ENCODE measurements around the gene RFC4. TPM values are rescaled to one million over a fixed set of nuclear protein-coding genes. Genes with fewer than 3 reads are reported as not detected.

The RFC4 gene
- total RNA-seq, 4 donors from 2014 or later: 7.2 to 226 (median 10.5) TPM; not detected in 1

DNA sequence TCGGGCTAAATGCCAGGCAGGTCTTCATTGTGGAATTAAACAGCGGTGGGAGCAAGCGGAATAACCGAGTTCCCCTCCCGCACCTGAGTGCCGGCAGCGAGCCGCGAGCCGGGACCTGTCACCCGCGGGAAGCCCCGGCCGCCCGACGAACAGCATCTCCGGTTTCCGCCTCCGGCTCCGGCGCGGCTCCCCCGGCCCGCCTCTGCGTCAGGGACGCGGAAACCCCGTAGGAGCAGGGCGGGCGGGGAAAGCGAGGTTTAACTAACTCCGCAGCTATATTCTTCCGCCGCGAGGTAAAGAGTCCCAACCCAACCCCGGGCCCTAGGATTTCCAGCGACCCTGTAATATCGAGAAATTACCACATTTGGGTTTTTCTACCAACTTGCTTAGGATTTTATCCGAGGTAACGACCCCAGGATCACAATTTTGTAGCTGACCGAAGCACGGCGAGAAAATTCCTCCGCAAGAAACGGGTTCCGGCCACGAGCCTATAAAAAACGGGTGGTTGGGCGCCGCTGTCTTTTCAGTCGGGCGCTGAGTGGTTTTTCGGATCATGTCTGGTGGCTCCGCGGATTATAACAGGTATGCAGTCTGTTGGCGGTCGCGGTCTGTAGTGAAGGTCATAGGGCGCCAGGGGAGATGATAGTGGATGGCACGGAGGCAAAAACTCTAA, 23.1 kb downstream of the RFC4 start, which contains the start of gene EIF4A2:
EIF4A2 (plus strand) TSS at position 520 of the 673 bp plus-strand sequence; CDS start at position 554, 34 bp downstream.
- H3K27me3 ChIP-seq: no peaks in the 10 kb centered on the region
- peaks cover 14 to 43% (median 30%) of the 10 kb centered on the region in 4 donors for H3K4me1 ChIP-seq
- H3K27ac ChIP-seq: peak within 1 kb of the TSS; percentile 95 to 99 (median 99)
- intact Hi-C loops (cut with DNase I; ENCODE audit: low total_unique reads) (no loop called here), in situ Hi-C loops (cut with MboI; ENCODE audit: low pct_ligation_motif_present in 1 of 4, low pct_unique_long_range_greater_than_20kb in 1 of 4, low sequenced_read_pairs in 3 of 4) (loop anchor here in 1 of 4 donors (10.0 to 25.0 kb wide), 2 partner anchors 671 to 858 kb away; partner anchors contain the start of gene ETV5)
- WGBS, 2 donors (ENCODE audit: low coverage in 1 of 2): 0% methylated on average over 59 of the region's 60 CpGs; no CpG with 5 or more reads in 1 of the 2 donors
- DNase-seq: peak; percentile 92
- H3K36me3 ChIP-seq: peaks cover 0 to 34% (median 15%) of the 10 kb centered on the region in 4 donors
- H3K9me3 ChIP-seq: no peaks in the 10 kb centered on the region
- peak within 1 kb of the TSS; percentile 57 to 87 (median 80) for H3K4me3 ChIP-seq
- TF ChIP-seq POLR2AphosphoS5 (IDR thresholded peaks at IDR 0.05) (peak; percentile 94 to 99 (median 99)), EP300 (IDR thresholded peaks at IDR 0.05; ENCODE audit: low read depth) (peak; percentile 1), POLR2A (IDR thresholded peaks at IDR 0.05) (peak; percentile 100)
- TF ChIP-seq, protein P1, sequence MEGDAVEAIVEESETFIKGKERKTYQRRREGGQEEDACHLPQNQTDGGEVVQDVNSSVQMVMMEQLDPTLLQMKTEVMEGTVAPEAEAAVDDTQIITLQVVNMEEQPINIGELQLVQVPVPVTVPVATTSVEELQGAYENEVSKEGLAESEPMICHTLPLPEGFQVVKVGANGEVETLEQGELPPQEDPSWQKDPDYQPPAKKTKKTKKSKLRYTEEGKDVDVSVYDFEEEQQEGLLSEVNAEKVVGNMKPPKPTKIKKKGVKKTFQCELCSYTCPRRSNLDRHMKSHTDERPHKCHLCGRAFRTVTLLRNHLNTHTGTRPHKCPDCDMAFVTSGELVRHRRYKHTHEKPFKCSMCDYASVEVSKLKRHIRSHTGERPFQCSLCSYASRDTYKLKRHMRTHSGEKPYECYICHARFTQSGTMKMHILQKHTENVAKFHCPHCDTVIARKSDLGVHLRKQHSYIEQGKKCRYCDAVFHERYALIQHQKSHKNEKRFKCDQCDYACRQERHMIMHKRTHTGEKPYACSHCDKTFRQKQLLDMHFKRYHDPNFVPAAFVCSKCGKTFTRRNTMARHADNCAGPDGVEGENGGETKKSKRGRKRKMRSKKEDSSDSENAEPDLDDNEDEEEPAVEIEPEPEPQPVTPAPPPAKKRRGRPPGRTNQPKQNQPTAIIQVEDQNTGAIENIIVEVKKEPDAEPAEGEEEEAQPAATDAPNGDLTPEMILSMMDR (IDR thresholded peaks at IDR 0.05): peak in 1 of 5 experiments; percentile 11

DNA sequence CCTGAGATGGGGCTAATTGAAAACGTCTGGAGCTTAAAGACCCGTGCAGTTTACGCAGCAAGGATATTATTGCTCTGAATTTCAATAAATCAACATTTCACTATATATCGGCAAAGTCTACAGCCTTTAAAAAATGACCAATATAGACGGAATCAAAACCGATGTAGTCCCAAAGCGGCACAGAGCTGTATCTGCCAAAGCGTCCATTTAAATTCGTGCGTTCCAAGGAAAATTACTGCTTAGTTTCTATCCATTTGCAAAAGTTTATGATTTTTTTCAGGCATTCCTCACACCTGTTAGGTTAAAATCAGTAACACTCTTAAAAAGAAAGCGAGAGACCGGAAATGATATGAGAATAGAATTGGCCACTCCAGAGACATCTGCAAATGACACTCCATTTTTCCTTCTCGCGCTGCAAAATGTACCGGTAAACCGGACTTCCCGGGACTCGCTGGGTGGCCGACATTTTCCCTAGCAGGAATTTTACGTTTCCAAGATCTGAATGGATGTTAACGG, 23.7 kb downstream of the RFC4 start:
- H3K4me3 ChIP-seq: peak overlapping the region; percentile 57 to 87 (median 80)
- H3K4me1 ChIP-seq: peaks cover 14 to 37% (median 30%) of the 10 kb centered on the region in 4 donors
- H3K27ac ChIP-seq: peak overlapping the region; percentile 95 to 99 (median 99)
- no peaks in the 10 kb centered on the region for H3K27me3 ChIP-seq
- peaks cover 0 to 28% (median 13%) of the 10 kb centered on the region in 4 donors for H3K36me3 ChIP-seq
- WGBS, 2 donors (ENCODE audit: low coverage in 1 of 2): 3 to 11% methylated on average over 14 to 21 of the region's 21 CpGs
- TF ChIP-seq, protein P1 (IDR thresholded peaks at IDR 0.05): no peak
- no peak for TF ChIP-seq POLR2AphosphoS5 (IDR thresholded peaks at IDR 0.05)
- no peak for TF ChIP-seq POLR2A (IDR thresholded peaks at IDR 0.05)
- no peak for TF ChIP-seq EP300 (IDR thresholded peaks at IDR 0.05; ENCODE audit: low read depth)
- intact Hi-C loops (cut with DNase I; ENCODE audit: low total_unique reads): no loop called here
- no peaks in the 10 kb centered on the region for H3K9me3 ChIP-seq
- DNase-seq: no peak
- in situ Hi-C loops (cut with MboI; ENCODE audit: low pct_ligation_motif_present in 1 of 4, low pct_unique_long_range_greater_than_20kb in 1 of 4, low sequenced_read_pairs in 3 of 4): loop anchor here in 1 of 4 donors (10.0 to 25.0 kb wide), 2 partner anchors 670 to 858 kb away; partner anchors contain the start of gene ETV5

DNA sequence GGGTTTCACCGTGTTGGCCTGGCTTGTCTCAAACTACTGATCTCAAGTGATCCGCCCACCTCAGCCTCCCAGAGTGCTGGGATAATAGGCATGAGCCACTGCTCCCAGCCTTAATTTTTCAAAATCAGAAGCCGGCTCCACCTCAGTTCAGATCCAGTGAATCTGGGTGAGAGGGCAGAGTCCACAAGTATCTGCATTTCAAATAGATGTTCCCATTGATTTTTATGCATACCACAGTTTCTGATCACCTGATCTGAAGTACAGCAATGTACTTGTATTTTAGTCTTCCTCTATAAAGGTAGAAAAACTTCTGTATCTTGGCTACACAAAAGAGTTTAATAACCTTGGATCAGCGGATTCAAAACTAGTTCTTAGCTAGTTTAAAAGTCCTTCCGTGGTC, 27.1 kb downstream of the RFC4 start:
- WGBS, 2 donors (ENCODE audit: low coverage in 1 of 2): 91 to 96% methylated on average over 4 to 5 of the region's 5 CpGs
- TF ChIP-seq POLR2A (IDR thresholded peaks at IDR 0.05) (no peak), EP300 (IDR thresholded peaks at IDR 0.05; ENCODE audit: low read depth) (no peak), POLR2AphosphoS5 (IDR thresholded peaks at IDR 0.05) (no peak)
- TF ChIP-seq, protein P1 (IDR thresholded peaks at IDR 0.05): no peak
- Histone ChIP-seq H3K36me3 (no peaks in the 10 kb centered on the region), H3K9me3 (no peaks in the 10 kb centered on the region), H3K4me1 (peaks cover 0 to 6% (median 0%) of the 10 kb centered on the region in 4 donors), H3K27me3 (no peaks in the 10 kb centered on the region), H3K4me3 (no peak overlapping the region), H3K27ac (no peak overlapping the region)
- intact Hi-C loops (cut with DNase I; ENCODE audit: low total_unique reads) (no loop called here), in situ Hi-C loops (cut with MboI; ENCODE audit: low pct_ligation_motif_present in 1 of 4, low pct_unique_long_range_greater_than_20kb in 1 of 4, low sequenced_read_pairs in 3 of 4) (loop anchor here in 1 of 4 donors (25.0 kb wide), 1 partner anchor 667 kb away; the partner anchor contains the start of gene ETV5)
- DNase-seq: no peak

DNA sequence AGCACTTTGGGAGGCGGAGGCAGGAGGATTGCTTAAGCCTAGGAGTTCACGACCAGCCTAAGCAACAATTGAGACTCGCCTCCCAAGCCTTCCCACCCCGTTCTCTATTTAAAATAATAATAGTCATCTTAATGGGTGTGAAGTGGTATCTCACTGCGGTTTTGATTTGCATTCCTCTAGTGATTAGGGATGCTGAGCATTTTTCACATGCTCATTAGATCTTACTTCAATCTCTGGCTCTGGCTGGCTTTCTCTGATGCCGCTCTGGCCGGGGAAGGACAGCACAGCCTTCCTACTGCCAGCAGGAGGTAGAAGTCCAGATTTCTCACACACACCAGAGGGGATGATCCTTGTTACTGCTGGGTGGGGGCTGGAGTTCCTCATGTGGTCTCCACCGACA, 30.3 kb downstream of the RFC4 start:
- Histone ChIP-seq H3K4me1 (peaks cover 0 to 14% (median 7%) of the 10 kb centered on the region in 4 donors), H3K27me3 (peaks cover 4% of the 10 kb centered on the region), H3K9me3 (no peaks in the 10 kb centered on the region), H3K27ac (no peak overlapping the region), H3K36me3 (no peaks in the 10 kb centered on the region), H3K4me3 (no peak overlapping the region)
- no peak for TF ChIP-seq POLR2A (IDR thresholded peaks at IDR 0.05)
- TF ChIP-seq, protein P1 (IDR thresholded peaks at IDR 0.05): no peak
- DNase-seq: no peak
- in situ Hi-C loops (cut with MboI; ENCODE audit: low pct_ligation_motif_present in 1 of 4, low pct_unique_long_range_greater_than_20kb in 1 of 4, low sequenced_read_pairs in 3 of 4): loop anchor here in 1 of 4 donors (25.0 kb wide), 1 partner anchor 664 kb away; the partner anchor contains the start of gene ETV5
- intact Hi-C loops (cut with DNase I; ENCODE audit: low total_unique reads): no loop called here
- WGBS, 2 donors (ENCODE audit: low coverage in 1 of 2): 69 to 100% methylated on average over 1 to 8 of the region's 8 CpGs

Measured in transverse colon (tissue), 4 donors.